Measurements from ENCODE around the gene STK36.

STK36 gene

DNA sequence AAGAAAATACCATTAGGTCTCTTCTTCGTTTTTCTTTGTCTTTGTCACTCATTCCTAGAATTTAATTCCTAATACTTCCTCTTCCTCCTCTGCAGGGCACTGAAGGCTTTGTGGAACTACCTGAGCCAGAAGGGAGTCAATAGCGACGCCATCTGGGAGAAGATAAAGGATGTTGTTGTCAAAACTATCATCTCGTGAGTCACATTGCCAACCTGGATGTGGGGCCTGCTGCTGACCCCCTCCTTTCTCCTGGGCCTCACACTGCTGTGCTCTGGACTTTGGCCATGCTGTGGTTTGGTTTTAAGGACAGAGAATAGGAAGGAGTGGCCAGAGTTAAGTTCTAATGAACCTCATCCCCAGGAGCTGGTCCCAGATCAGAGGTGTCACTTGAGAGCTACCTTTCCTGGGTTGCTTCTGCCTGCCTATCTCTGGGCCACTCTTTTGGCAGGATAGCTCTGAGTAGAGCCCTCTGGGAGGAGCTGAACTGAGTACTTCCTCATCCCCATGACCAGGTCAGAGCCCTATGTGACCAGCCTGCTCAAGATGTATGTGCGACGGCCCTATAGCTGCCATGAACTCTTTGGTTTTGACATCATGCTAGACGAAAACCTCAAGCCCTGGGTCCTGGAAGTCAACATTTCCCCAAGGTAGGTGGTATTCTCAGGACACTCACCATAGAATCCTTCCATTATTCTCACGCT, 77.0 kb downstream of the STK36 start:
- no peak for DNase-seq
